ENCODE measurements around the gene COG4.

COG4 gene

DNA sequence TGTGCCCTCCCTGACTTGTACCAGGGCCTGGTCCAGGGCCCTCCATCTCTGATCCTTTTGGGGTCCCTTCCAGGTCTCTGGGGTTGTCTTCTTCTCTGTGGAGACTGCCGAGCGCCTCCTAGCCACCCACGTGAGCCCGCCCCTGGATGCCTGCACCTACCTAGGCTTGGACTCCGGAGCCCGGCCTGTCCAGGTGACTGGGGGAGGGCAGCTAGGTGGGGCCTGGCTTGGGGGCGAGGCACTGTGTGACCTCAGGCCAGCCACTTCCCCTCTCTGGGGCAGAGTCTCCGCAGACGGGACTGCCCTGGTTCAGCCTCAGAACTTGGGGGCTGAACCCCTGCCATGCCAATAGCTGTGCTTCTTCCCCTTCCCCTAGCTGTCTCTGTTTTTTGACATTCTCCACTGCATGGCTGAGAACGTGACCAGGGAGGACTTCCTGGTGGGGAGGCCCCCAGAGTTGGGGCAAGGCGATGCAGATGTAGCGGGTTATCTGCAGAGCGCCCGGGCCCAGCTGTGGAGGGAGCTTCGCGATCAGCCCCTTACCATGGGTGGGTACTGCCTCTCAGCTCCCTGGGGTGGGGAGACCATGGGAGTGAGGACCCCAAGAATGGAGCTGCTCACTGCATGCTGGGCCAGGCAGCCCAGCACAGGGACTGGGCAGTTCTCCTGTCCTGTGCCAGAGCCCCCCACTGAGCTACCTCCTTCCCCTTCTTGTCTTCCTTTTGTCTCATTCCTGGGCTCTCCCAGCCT, 54.4 kb downstream of the COG4 start:
- Histone ChIP-seq H3K4me3 (ENCODE audit: low read depth, low read length) (no peak overlapping the region), H3K27me3 (no peaks in the 10 kb centered on the region), H3K9me3 (no peaks in the 10 kb centered on the region), H3K4me1 (no peaks in the 10 kb centered on the region), H3K36me3 (peaks cover 4% of the 10 kb centered on the region)
- no peak for DNase-seq
- TF ChIP-seq, protein P1, sequence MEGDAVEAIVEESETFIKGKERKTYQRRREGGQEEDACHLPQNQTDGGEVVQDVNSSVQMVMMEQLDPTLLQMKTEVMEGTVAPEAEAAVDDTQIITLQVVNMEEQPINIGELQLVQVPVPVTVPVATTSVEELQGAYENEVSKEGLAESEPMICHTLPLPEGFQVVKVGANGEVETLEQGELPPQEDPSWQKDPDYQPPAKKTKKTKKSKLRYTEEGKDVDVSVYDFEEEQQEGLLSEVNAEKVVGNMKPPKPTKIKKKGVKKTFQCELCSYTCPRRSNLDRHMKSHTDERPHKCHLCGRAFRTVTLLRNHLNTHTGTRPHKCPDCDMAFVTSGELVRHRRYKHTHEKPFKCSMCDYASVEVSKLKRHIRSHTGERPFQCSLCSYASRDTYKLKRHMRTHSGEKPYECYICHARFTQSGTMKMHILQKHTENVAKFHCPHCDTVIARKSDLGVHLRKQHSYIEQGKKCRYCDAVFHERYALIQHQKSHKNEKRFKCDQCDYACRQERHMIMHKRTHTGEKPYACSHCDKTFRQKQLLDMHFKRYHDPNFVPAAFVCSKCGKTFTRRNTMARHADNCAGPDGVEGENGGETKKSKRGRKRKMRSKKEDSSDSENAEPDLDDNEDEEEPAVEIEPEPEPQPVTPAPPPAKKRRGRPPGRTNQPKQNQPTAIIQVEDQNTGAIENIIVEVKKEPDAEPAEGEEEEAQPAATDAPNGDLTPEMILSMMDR (IDR thresholded peaks at IDR 0.05; ENCODE audit: low read depth, low read length) = no peak

DNA sequence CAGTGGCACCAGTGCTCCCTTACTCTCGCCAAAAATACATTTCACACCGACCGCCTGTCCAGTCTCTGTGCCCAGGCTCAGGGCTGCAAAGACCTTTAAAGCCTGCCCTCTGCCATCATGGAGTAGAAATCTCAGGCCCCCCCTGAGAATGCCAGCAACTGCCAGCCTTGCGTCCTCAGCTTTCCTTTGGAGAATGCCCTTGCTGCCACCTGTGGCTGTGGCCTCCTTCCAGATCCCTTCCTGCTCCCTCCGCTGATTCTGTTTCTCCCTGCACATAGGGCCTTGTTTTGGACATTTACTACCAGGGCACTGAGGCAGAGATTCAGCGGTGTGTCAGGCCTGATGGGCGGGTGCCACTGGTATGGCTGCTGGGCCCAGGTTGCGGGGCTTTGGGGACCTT, 55.7 kb downstream of the COG4 start:
- H3K4me1 ChIP-seq = no peaks in the 10 kb centered on the region

DNA sequence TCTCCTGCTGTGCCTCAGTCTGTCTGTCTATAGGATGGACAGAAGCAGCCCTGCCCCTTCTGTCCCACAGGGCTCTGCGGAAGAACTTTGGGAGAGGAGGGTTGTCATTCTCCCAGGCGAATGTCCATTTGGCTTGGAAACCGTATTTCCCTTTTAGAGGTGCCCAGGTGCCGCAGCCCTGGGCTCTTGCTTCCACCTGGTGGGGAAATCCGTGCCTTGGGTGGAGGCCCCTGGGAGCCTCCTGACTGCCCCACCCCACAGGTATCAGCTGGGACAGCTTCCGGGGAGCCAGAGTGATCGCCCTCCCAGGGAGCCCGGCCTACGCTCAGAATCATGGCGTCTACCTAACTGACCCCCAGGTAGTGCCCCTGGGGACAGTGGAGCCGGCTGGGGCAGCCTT, 56.2 kb downstream of the COG4 start:
- TF ChIP-seq, protein P1 (IDR thresholded peaks at IDR 0.05; ENCODE audit: low read depth, low read length) = no peak
- Histone ChIP-seq H3K9me3 (no peaks in the 10 kb centered on the region), H3K27me3 (no peaks in the 10 kb centered on the region), H3K36me3 (peaks cover 6% of the 10 kb centered on the region), H3K4me3 (ENCODE audit: low read depth, low read length) (no peak overlapping the region), H3K4me1 (no peaks in the 10 kb centered on the region)
- DNase-seq = no peak

More for the DNA sequence above, 55.7 kb downstream of the COG4 start:
- H3K27me3 ChIP-seq = no peaks in the 10 kb centered on the region
- peaks cover 6% of the 10 kb centered on the region for H3K36me3 ChIP-seq
- TF ChIP-seq, protein P1 (IDR thresholded peaks at IDR 0.05; ENCODE audit: low read depth, low read length) = no peak
- H3K4me3 ChIP-seq (ENCODE audit: low read depth, low read length) = no peak overlapping the region
- H3K9me3 ChIP-seq = no peaks in the 10 kb centered on the region
- DNase-seq = no peak

DNA sequence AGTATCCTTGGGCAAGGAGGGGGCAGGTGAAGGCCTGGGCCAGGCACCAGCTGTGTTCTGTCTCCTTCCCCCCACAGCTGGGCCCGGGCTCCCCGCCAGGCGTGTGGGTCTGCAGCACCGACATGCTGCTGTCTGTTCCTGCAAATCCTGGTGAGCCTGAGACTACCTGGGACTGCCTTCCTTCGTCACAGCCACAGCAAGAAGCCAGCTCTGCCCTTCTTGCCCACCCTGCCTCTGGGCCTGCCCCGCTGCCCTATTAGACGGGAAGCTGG, 56.6 kb downstream of the COG4 start:
- Histone ChIP-seq H3K36me3 (peaks cover 6% of the 10 kb centered on the region), H3K4me3 (ENCODE audit: low read depth, low read length) (no peak overlapping the region), H3K4me1 (no peaks in the 10 kb centered on the region), H3K27me3 (no peaks in the 10 kb centered on the region), H3K9me3 (no peaks in the 10 kb centered on the region)
- DNase-seq = no peak
- TF ChIP-seq, protein P1 (IDR thresholded peaks at IDR 0.05; ENCODE audit: low read depth, low read length) = no peak

DNA sequence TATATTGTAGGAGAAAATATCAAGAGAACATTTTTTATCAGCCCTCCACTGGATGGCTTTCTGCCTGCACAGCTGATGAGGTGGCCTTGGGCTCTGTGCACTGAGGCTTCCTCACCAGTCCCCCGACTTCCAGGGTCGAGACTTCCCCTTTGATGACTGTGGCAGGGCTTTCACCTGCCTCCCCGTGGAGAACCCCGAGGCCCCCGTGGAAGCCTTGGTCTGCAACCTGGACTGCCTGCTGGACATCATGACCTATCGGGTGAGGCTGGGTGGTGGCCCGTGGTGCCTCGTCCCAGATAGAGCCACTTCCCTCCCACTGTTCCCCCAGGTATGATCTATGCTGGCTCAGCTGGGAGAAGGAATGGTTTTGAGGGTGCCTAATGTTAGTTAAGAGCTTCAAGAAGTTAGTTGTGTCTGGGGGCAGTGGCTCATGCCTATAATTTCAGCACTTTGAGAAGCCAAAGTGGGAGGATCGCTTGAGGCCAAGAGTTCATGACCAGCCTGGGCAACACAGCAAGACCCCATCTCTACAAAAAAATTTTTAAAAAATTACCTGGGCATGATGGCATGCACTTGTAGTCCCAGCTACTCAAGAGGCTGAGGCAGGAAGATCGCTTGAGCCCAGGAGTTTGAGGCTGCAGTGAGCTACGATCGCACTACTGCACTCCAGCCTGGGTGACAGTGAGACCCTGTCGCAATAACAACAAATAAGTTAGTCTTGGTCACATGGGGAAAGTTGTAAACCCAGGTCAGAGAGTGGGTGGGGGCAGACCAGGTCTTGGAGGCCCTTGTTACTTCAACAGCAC, 57.2 kb downstream of the COG4 start:
- no peaks in the 10 kb centered on the region for H3K9me3 ChIP-seq
- no peaks in the 10 kb centered on the region for H3K4me1 ChIP-seq
- DNase-seq = no peak
- H3K27me3 ChIP-seq = no peaks in the 10 kb centered on the region
- no peak overlapping the region for H3K4me3 ChIP-seq (ENCODE audit: low read depth, low read length)
- H3K36me3 ChIP-seq = peaks cover 6% of the 10 kb centered on the region
- TF ChIP-seq, protein P1 (IDR thresholded peaks at IDR 0.05; ENCODE audit: low read depth, low read length) = no peak

DNA sequence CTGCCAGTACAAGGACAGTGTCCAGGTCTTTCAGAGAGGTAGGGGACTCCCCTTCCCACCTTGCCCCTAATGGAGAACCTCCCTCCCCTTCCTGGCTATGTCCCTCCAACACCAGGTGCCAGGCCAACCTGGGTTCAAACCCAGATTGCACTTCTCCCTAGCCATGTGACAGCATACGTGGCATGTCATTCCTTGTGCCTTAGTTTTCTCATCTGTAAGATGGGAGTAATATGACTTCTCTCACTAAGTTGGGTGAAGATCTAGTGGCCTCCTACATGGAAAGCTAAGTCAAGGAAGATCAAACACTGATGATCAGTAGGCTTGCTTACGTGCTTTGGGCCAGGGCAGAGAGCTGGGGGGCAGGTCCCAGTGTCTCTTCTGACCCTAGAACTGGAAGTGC, 60.1 kb downstream of the COG4 start:
- no peak overlapping the region for H3K4me3 ChIP-seq (ENCODE audit: low read depth, low read length)
- 0 out of 2 replicates have a peak, but pooled peaks cover 3% of the 10 kb centered on the region for H3K4me1 ChIP-seq
- H3K9me3 ChIP-seq = no peaks in the 10 kb centered on the region
- DNase-seq = no peak
- H3K27me3 ChIP-seq = no peaks in the 10 kb centered on the region
- TF ChIP-seq, protein P1 (IDR thresholded peaks at IDR 0.05; ENCODE audit: low read depth, low read length) = no peak
- H3K36me3 ChIP-seq = peaks cover 6% of the 10 kb centered on the region

Measured in BE2C (cell line).